IPS DF 4.7 (cell line): ENCODE data around the gene LRMDA.
"Not testable (repeated sequence)": the region's sequence is repeated elsewhere in the genome, so short reads cannot be mapped to it uniquely, and the experiment has no call there.

Source experiments
- DNase-seq: peaks from one replicate; pipeline ENCODE4 v3.0.0-alpha.2; 2013; ENCODE audit warnings: low spot score; ENCODE audit errors: extremely low read depth

LRMDA gene

DNA sequence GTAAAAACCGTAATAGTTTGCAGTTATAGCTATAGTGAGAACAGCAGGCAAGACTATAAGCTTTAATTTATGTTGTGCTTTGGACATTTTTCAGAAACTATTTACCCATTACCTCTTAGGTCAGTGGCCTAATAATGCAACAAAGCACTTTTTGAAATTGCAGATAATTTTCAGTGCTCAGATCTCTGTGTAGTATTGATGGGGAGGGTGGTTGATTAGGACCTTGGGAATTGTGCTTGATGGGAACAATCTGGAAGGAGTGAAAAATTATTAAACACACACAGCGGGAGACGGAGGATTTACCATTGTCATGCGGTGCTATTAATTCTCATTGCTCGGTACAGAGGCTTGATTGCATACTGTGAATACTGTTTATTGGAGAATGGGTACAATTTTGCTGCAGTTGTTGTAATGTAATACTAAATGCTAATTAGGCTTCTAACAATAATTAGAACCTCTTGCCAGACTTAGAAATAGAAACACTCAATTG is 304.8 kb downstream of the LRMDA start:
- DNase-seq, result no peak

DNA sequence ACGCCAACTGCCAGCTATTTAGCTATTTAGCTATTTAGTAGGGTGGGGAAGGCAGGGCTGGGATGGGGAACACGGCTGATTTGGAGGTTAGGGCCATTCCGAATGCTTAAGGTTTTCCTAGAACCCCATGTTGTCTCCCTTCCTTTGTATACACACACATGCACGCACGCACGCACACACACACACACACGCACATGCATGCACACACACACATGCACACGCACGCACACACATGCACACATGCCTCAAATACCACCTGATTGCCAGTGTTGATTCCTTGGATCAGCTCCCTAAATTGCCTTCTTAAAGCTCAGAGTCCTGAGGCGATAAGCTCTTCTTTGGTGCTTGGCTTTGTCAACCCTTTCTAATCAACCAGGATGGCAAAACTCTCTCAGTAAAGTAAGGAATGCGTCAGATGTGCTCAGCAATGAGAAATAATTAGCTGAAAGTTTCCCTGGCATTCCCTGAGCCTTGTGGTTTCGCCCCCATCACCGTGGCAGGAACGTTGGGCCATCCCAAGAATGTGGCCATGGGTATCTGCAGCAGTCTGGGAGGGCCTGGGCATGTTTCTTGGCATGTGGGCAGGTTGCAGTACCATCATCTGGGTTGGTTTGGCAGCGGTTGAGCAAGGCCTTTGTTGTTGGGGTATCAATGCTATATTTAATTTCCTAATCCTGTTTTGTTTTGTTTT is 305.6 kb downstream of the LRMDA start:
- DNase-seq, result no peak

DNA sequence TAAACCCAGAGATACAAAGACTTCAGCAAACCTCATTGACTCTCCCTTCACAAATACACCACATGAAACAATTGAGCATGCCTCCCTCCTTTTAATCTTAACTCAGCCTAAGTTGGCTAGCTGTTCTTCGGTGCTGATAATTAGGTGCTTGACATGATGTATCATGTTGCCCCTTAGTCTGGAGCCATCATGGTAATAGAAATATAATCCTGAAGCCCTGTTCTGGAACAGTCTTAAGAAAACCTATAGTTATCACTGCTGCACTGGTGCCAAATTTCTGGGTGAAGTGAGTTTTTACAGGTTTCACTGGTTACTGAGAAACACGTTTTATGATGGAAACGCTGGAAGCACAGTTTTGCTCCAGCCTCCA is 306.1 kb downstream of the LRMDA start:
- DNase-seq, result no peak

DNA sequence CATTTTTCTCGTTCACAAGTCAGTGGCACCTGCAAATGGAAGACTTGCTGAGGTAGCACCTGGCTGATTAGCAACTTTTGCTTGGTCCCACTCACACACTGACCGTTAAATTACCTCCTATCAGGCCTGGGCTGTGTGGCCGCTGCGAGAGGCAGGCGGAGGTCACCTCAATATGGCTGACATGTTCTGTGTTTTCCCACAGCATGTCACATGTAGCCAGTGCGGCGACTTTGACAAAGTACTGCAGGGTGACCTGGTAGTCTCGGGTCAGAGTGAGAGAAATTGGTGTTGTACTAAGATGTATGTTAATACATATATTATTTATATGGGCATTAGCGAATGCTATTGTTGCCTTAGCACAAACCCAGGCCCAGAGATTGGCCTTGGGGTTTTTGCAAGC is 307.5 kb downstream of the LRMDA start:
- no peak for DNase-seq

DNA sequence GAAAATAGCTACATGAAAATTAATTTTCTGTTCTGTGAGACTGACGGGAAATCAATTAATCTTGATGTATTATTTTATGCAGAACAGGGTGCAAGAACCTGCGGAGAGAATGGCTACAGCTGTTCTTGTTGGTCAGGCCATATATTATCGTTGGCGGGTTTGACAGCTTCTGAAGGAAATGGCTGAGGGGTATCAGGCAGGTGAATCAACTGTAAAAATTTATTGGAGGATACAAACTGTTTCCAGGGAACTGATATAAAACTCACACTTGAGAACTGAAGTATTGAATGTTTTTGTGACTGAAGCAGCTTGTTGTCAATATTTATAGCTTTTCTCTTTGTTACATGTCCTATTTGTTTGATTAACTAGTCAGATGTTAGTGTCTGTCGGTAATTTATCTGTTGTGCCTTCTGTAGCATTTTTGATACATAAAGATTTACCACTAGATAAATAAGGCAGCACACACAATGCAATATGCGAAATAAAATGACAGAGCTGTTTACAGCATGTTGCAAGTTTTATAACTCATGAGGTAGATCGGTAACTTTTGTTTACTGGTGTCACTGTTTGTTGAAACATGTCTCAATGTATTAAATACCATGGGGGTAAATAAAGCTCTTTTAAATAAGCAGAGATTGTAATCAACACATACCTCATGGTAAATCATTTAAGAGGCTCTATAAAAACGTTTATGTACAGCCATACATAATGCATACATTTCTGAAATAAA is 308.2 kb downstream of the LRMDA start:
- no peak for DNase-seq

DNA sequence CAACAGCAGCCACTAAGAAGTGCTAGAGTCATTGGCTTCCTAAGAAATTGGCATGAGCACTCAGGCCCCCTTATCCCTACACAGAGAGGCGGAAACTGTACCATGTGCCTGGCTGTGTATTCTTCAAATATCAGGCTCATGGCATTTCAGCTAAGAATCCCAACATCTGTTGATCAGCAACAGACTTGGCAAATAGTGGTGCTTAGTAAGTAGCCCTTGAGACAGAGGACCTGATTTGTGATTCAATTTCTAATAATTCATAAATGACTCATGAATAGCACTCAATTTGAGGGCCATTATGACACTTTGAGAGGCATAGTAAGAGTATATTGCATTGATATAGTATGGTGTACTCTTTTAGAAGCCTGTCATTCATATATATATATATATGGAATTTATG is 309.1 kb downstream of the LRMDA start:
- no peak for DNase-seq

DNA sequence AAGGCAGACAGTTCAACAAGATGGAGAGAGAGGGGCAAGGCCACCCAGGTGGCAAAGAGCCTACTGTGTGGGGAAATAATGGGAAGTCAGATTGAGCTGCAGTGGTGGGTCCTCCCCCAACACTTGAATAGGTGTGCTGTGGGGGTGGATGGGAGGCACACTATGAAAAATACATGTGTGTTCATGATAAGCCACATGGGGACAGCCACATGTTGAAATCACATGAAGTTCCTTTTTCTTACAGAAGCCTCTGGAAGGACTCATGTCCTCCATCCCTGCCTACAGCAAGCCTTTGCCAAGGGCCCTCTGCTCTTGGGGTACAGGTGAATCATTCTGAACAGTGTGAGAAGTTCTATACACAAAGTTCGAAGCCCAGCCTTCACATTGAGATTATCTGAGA is 310.9 kb downstream of the LRMDA start:
- DNase-seq, result no peak

DNA sequence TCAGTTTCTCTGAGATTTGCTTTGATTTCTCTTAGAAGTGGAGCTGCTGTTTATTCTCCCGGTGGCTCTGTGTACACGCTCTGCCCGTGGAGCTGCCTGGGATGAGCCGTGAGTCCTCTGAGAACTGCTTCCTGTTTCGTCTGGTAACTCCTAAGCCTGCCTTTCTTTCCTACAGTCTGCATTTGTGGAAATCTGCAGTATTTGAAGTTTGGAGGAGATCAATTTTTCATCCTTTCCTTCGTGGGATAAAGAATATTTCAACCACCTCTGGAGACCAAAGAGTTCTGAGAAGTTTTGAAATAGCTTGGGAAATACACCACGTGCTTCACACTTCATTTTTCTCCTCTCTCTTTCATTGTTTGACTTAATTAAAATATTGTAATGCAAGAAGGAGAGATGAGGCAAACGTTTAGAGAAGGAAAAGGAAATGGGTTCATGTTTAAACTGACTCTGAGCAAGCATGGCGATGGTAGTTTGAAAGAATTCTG is 311.9 kb downstream of the LRMDA start:
- no peak for DNase-seq

DNA sequence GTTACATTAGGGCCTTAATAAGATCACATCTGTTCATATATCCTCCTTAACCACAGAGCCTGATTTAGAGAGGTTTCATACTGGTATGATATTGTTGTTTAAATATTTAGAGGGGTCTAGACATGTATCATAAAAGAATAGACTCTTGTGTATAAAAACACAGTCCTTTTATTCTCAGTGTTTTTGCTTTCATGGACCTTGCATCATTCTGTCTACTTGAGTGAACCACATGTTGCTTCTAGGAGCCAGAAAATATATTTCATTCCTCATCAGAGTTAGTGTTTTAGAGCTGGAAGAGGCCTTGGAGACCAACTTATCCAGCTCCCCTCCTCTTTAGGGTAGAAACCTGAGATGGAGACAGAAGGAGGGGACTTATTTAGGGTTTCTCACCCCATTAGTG is 312.8 kb downstream of the LRMDA start:
- DNase-seq, result no peak

DNA sequence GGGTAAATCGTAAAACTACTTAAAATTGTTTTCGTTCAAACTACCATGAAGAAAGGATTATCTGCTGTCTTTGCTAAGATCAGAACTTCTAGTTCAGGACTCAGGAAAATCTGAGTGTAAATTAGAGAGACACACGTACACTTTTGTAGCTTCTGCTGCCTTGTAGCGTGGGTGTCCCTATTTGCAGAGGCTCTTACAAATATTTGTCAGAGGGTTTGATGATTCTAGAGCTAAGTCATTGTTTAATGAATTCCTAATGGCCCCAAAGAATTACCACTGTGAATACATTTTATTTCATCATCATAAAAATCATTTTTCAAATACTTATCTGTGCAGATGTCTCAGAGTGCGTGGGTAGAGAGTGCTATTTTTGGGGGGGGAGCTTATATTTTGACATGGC is 314.9 kb downstream of the LRMDA start:
- no peak for DNase-seq

DNA sequence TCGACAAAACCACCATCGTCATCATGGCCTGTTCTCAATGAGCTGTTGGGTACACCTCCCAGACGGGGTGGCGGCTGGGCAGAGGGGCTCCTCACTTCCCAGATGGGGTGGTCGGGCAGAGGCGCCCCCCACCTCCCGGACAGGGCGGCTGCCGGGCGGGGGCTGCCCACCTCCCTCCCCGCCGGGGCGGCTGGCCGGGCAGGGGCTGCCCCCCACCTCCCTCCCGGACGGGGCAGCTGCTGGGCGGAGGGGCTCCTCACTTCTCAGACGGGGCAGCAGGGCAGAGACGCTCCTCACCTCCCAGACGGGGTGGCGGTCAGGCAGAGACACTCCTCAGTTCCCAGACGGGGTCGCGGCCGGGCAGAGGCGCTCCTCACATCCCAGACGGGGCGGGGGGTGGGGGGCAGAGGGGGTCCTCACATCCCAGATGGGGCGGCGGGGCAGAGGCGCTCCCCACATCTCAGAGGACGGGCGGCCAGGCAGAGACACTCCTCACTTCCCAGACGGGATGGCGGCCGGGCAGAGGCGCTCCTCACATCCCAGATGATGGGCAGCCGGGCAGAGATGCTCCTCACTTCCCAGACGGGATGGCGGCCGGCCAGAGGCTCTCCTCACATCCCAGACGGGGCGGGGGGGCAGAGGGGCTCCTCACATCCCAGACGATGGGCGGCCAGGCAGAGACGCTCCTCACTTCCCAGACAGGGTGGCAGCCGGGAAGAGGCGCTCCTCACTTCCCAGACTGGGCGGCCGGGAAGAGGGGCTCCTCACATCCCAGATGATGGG is 318.9 kb downstream of the LRMDA start:
- not testable (repeated sequence) for DNase-seq

DNA sequence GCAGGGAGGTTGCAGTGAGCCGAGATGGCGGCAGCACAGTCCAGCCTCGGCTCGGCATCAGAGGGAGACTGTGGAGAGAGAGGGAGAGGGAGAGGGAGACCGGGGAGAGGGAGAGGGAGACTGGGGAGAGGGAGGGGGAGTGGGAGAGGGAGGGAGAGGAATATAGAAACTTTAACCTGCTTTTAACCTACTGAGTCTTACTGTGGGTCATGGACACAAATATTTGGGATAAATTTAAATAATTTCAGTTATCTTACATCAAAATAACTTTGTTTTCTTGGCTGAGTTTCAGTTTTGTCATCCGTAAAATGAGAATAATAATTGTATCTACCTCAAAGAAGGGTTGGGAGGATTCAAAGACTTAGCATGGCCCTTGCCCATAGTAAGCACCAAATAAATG is 319.8 kb downstream of the LRMDA start:
- no peak for DNase-seq

DNA sequence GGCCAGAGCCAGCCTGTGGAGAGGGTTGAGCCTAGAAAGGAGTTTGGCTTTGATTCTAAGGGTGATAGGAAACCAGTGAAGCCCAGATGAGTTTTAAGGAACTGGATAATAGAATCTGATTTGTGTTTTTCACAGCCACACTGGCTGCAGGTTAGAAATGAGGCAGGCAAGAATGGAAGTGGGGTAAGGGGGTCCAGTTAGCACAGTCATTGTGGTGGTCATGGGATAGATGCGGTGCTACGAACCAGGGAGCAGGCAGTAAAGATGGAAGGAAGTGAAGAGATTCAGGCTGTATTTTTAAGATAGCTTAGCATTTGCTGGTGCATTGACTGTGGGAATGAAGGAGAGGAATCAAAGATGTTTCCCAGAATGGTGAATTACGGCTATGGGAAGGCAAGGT is 322.2 kb downstream of the LRMDA start:
- no peak for DNase-seq

DNA sequence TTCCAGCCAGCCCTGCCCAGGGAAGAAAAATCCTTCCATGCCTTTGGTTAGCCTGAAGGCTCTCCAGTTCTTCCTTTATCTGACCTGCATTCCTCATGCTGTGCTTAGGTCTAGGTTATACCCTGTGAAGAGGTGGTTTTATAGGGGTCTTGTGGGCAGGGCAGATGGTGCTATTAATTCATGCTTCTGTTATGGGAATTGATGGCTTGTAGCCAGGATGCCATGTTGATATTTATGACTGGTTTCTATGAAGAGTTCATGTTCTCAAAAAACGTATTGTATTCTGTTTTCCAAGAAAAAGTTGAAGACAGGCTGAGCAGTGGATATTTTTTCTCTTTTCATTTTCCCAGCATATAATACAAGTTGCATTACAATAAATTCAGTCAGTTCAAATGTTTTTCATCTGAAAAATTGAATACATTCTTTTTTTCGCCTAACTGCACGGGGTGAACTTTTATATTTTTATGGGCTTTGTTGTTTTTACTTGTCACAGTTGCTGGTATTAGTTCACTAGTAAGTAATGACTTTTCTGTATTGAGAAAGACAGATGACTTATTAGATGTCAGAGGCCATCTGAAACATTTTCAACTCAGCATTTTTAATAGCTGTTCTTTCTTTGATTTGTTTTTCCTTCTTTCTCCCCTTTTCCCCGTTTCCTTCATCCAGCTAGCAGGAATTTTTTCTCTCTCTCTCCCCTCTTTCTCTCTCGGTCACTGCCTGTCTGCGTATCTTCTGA is 322.8 kb downstream of the LRMDA start:
- no peak for DNase-seq

DNA sequence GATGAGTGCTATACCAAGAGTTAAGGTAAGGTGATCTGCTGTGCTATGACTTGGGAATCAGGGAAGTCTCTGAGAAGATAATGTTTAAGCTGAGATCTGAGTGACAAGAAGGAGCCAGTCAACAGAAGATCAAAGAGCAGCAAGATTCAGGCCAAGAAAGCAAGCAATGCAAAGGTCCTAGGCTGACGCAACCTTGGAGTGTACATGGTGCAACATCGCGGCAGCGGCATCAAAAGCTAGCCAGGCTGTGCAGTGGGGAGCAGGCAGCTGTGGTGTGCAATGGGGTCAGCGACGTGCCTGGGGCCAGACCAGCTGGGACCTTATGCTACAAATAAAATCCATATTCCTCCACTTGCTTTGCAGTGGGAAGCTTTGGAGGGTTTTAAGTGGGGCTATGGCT is 324.1 kb downstream of the LRMDA start:
- no peak for DNase-seq

DNA sequence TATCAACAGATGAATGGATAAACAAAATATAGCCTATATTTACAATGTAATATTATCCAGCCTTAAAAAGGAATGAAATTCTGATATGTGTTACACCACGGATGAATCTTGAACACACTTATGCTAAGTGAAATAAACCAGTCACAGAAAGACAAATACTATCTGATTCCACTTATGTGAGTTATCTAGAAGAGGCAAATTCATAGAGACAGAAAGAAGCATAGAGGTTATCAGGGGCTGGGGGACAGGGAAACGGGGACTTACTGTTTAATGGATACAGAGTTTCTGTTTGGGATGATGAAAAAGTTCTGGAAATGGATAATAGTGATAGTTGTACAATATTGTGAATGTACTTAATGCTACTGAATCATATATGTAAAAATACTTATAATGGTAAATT is 329.9 kb downstream of the LRMDA start:
- DNase-seq, result no peak

DNA sequence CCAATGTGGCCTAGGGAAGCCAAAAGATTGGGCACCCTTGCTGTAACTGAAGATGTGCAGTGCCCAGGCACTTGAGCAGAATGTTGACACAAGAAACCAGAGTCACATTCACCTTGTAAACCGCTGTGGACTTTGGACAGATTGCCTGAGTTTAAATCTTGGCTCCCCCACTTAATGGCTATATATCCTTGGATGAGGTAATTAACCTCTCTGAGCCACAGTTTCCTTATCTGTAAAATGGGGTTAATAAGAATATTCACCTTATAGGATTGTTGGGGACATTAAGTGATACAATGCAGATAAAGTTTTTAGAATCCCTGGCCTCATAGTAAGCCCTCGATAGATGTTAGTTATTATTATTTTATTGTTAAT is 331.0 kb downstream of the LRMDA start:
- no peak for DNase-seq

DNA sequence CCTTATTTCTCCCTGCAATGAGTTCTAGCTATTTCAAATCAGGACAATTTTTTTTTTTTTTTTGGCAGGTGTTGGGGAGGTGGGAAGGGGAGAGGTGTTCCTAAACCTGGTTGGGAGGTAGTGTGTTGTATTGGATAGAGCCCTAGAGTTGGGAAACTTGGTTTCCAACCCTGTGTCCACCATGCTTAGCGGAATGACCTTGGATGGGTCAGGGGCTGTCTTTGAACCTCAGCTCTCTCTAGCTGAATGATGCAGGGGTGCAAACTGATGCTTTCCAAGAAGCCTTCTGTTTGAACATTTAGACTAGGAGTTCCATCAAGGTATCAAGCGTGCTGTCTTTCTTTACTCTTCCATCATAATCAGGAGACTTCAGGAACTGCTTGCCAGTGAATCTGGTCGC is 332.2 kb downstream of the LRMDA start:
- DNase-seq, result no peak

DNA sequence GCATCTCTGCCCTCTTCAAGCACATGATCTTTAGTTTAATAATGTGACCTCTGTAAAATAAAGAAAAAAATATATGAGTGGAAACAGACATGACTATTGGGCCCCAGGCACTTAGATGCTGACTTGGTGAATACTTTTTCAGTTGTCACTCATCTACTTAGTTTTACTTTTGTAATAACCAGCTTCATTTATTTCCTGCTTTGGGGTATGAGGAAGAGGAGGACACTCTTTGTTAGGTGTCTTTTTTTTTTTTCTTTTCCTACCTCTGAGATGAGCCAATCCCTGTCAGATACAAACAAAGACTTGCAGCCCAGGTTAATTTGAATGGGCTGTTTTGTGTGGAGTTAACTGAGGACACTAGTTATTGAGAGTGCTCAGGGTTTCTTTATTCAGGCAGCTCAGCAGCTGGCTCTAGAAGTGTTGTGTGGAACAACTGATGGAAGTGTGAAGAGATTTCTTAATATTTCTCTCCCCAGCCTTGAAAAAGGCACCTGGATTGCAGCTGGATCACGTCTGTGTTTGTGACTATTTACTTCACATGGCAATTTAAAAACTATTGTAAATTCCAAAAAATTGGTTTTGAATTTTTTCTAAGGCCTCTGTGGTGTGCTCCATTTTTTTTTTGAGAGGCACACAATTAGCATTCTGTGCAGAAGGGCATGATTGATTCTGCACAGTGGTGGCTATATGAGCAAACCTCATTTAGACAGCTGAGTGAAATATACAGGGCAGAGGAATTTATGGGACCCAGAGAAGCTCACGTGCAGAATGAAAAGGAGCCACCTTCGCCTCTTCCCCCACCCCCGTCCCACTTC is 333.8 kb downstream of the LRMDA start:
- no peak for DNase-seq

DNA sequence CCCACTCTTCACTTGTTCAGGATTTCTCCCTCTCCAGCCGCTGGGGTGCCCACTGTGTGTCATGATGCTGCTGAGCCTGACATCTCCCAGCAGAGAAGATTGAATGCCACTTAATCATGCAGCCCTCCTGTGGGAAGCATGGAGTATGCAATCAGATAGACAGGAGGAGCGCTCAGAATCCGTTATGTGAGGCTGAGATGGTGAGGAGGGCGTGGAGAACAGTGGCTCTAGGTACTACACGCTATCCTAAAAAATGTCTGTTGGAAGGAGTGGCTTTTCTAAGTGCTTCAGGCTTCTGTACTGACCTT is 334.3 kb downstream of the LRMDA start:
- DNase-seq, result no peak

DNA sequence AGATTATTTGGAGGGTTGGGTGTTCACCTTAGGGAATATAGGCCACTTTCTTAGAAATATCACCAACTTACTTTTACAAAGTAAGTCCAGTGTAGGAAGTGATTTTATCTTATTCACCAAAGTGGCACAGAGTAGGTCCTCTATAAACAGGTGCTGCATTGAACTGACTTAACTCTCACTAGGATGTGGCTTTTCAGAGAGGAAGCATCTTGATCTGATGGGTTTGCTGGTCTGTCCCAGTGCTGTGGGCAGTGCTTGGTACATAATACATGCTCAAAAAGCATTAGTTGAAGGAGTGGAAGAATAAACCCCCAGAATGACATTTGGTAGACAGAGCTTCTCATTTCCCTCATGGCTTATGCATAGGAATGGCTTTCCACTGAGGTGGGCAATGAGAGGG is 334.7 kb downstream of the LRMDA start:
- DNase-seq, result no peak
